ENCODE results near the gene BEGAIN.

The BEGAIN gene

GRCh38 chr14:100547633-100548294, 39.5 kb downstream of the BEGAIN start:
- no peak for DNase-seq

- no peak for DNase-seq
Observed at GRCh38 chr14:100546051-100546443, 41.2 kb downstream of the BEGAIN start.

- no peak for DNase-seq
Observed at GRCh38 chr14:100545359-100545758, 41.9 kb downstream of the BEGAIN start.

- no peak for DNase-seq
Observed at GRCh38 chr14:100544506-100545141, 42.6 kb downstream of the BEGAIN start.

GRCh38 chr14:100543471-100544455, 43.5 kb downstream of the BEGAIN start:
- no peak for DNase-seq

GRCh38 chr14:100542619-100543205, 44.5 kb downstream of the BEGAIN start:
- no peak for DNase-seq

- no peak for DNase-seq
Observed at GRCh38 chr14:100541621-100542560, 45.3 kb downstream of the BEGAIN start.

GRCh38 chr14:100540926-100541620, 46.1 kb downstream of the BEGAIN start:
- DNase-seq = no peak

- no peak for DNase-seq
Observed at GRCh38 chr14:100540141-100540925, 46.9 kb downstream of the BEGAIN start.

GRCh38 chr14:100539766-100540140, 47.5 kb downstream of the BEGAIN start:
- no peak for DNase-seq

GRCh38 chr14:100539003-100539660, 48.1 kb downstream of the BEGAIN start:
- no peak for DNase-seq

- DNase-seq = no peak
Observed at GRCh38 chr14:100538351-100539002, 48.7 kb downstream of the BEGAIN start.

- DNase-seq = no peak
Observed at GRCh38 chr14:100537446-100538350, 49.5 kb downstream of the BEGAIN start.

- no peak for DNase-seq
Observed at GRCh38 chr14:100536721-100537445, 50.3 kb downstream of the BEGAIN start.

GRCh38 chr14:100536121-100536510, 51.1 kb downstream of the BEGAIN start:
- DNase-seq = no peak

- DNase-seq = no peak
Observed at GRCh38 chr14:100535287-100536120, 51.7 kb downstream of the BEGAIN start.
